K562 (cell line): ENCODE results near the gene ADCY4. TPM values are rescaled to one million over a fixed set of nuclear protein-coding genes. Genes with fewer than 3 reads are reported as not detected.
"Not testable (repeated sequence)": the region's sequence is repeated elsewhere in the genome, so short reads cannot be mapped to it uniquely, and the experiment has no call there.

ENCODE experiments used
- ATAC-seq: fragments of 200-7000 bp; cut with Tn5 transposase; 3 replicates; pipeline ENCODE4 v1.9.1; 2020; ENCODE audit warnings: moderate library complexity
- BruUV-seq: library from RNA; stranded (reverse); fragments of 400-500 nt; replicated peaks from 2 replicates; lab custom pipeline; 2021; lab: Mats Ljungman, UMichigan
- CTCF ChIA-PET: fragments of 300-600 bp; formaldehyde crosslinking; extraction: SDS; loops from one replicate; lab custom pipeline; 2021; ENCODE audit warnings: low intra/inter-chr PET ratio; lab: Yijun Ruan, JAX
- POLR2A ChIA-PET: fragments of 300-600, 350-650 bp; sonication (Branson Sonifier 250); formaldehyde crosslinking; extraction: SDS; loops from one replicate; lab custom pipeline; 2021; ENCODE audit warnings: antibody characterized with exemption, inconsistent platforms; lab: Yijun Ruan, JAX
- DNase-seq, 4 experiments: peaks; one replicate each; pipeline versions ENCODE4 v3.0.0 to v3.0.0-alpha.2; 2011 to 2018; ENCODE audit warnings: low spot score in 3 of 4, mixed read lengths in 3 of 4; ENCODE audit errors: extremely low read depth in 1 of 4
- FAIRE-seq: peaks from 2 replicates; lab custom pipeline; 2011; peaks lifted over from hg19 to GRCh38; lab: Jason Lieb, UNC
- H2AFZ ChIP-seq: 2 replicates; pipeline ENCODE4 v1.6.0; 2011; ENCODE audit warnings: low read depth, low read length, control low read depth, inconsistent platforms
- H3K27ac ChIP-seq: fragments of 200-600 bp; 3 replicates; pipeline ENCODE4 v1.8.0; 2011; ENCODE audit warnings: low read depth, mild to moderate bottlenecking, control low read depth, inconsistent platforms, low read length, moderate library complexity, mixed read lengths; ENCODE audit errors: extremely low read depth
- H3K27me3 ChIP-seq, 2 experiments: fragments of 300-600 bp in 1 of 2; 2 replicates in 1 of 2; 3 replicates in 1 of 2; pipeline versions ENCODE4 v1.6.0 to v1.8.0; 2011; ENCODE audit warnings: inconsistent platforms in 2 of 2, low read length in 2 of 2, mild to moderate bottlenecking in 1 of 2, mixed read lengths in 1 of 2, moderate library complexity in 1 of 2; ENCODE audit not compliant: control insufficient read depth in 2 of 2, insufficient read depth in 2 of 2
- H3K36me3 ChIP-seq: fragments of 300-600 bp; 3 replicates; pipeline ENCODE4 v1.8.0; 2011; ENCODE audit warnings: mild to moderate bottlenecking, low read length, inconsistent platforms; ENCODE audit not compliant: control insufficient read depth, insufficient read depth
- H3K4me1 ChIP-seq, 2 experiments: fragments of 200-600 bp in 1 of 2; replicated peaks in 1 of 2; 2 replicates in 1 of 2; 3 replicates in 1 of 2; pipeline versions ENCODE4 v1.5.1 to v1.8.0; 2011; ENCODE audit warnings: inconsistent platforms in 2 of 2, low read length in 2 of 2, mild to moderate bottlenecking in 1 of 2, mixed read lengths in 1 of 2, moderate library complexity in 1 of 2; ENCODE audit not compliant: control insufficient read depth in 2 of 2, insufficient read depth in 2 of 2
- H3K4me2 ChIP-seq: 2 replicates; pipeline ENCODE4 v1.6.1; 2011; ENCODE audit warnings: low read length, control low read depth, inconsistent platforms, mixed read lengths; ENCODE audit not compliant: insufficient read depth
- H3K4me3 ChIP-seq: fragments of 200-600 bp; sonication (generic), shearing (Covaris generic); 2 replicates; pipeline ENCODE4 v1.5.1; 2016; ENCODE audit warnings: control low read depth, inconsistent platforms
- H3K79me2 ChIP-seq: fragments of 200-600 bp; 3 replicates; pipeline ENCODE4 v1.8.0; 2011; ENCODE audit warnings: low read length, inconsistent platforms; ENCODE audit not compliant: control insufficient read depth, insufficient read depth
- H3K9ac ChIP-seq, 2 experiments: 2 replicates each; pipeline versions ENCODE4 v1.6.0 to v1.6.1; 2011; ENCODE audit warnings: low read depth in 2 of 2, low read length in 2 of 2, control low read depth in 1 of 2, inconsistent platforms in 1 of 2, mild to moderate bottlenecking in 1 of 2, mixed read lengths in 1 of 2; ENCODE audit not compliant: insufficient read depth in 1 of 2
- H3K9me1 ChIP-seq: one replicate; pipeline ENCODE4 v1.6.0; 2011; ENCODE audit warnings: inconsistent platforms, mild to moderate bottlenecking, low read length, moderate library complexity; ENCODE audit not compliant: control insufficient read depth, insufficient read depth
- H3K9me3 ChIP-seq: replicated peaks from 2 replicates; pipeline ENCODE4 v1.5.1; 2011; ENCODE audit warnings: low read depth, low read length, inconsistent platforms; ENCODE audit not compliant: control insufficient read depth, insufficient read depth
- H4K20me1 ChIP-seq: replicated peaks from 2 replicates; pipeline ENCODE4 v1.6.1; 2011; ENCODE audit warnings: low read length, inconsistent platforms, mixed read lengths; ENCODE audit not compliant: control insufficient read depth, insufficient read depth
- NFIC ChIP-seq: fragments of 450-650 bp; IDR thresholded peaks from 2 replicates; pipeline ENCODE4 v1.6.1; 2017; ENCODE audit warnings: mild to moderate bottlenecking, inconsistent platforms
- RNF2 ChIP-seq: sonication (generic); IDR thresholded peaks from 2 replicates; pipeline ENCODE4 v1.6.1; 2016
- WGBS: fragments of 100-300 bp; shearing (Covaris generic); methylation state at CpG from one replicate; pipeline ENCODE4 v1.1.6; 2016; ENCODE audit warnings: low coverage, mixed read lengths; ENCODE audit not compliant: insufficient coverage; ENCODE audit errors: missing lambda C conversion rate; 5-methylcytosine and 5-hydroxymethylcytosine counted together
- in situ Hi-C: fragments of 300-500 bp; cut with MboI; formaldehyde crosslinking; loops from 4 replicates; pipeline ENCODE4 v1.15.0; 2018; ENCODE audit warnings: inconsistent platforms, mixed read lengths
- intact Hi-C: fragments of 100-400 bp; cut with micrococcal nuclease; formaldehyde crosslinking; loops from 2 replicates; pipeline ENCODE4 v1.14.2; 2022
- polyA plus RNA-seq, 8 experiments: library from polyadenylated mRNA; depleted of rRNA in 4 of 8; stranded (reverse) in 5 of 8; unstranded in 3 of 8; fragments of >200 nt; fragmentation: Nextera tagmentation in 2 of 8; fragmentation: Illumina TruSeq in 1 of 8; extraction: Ambion mirVana in 2 of 8; extraction: Trizol in 1 of 8; gene quantifications; 2 replicates each; pipeline versions ENCODE4 v1.2.1 to v1.2.3, GENCODE V29; 2011 to 2014; ENCODE audit warnings: inconsistent platforms in 1 of 8, missing spikeins in 1 of 8
- total RNA-seq, 7 experiments: library from RNA; depleted of rRNA in 6 of 7; stranded (reverse); fragments of >200 nt in 6 of 7; fragmentation: Illumina TruSeq in 2 of 7; extraction: Trizol in 2 of 7; gene quantifications; 2 replicates each; pipeline versions ENCODE4 v1.2.1 to v1.2.3, GENCODE V29; 2011 to 2021; ENCODE audit warnings: low replicate concordance in 1 of 7

ADCY4 gene
- total and polyA plus RNA-seq, 9 of the 15 experiments (the other 6 are each of a cell fraction or from before 2014, with no cell fraction given) = 0.04 to 0.31 (median 0.15) TPM; not detected in 2

DNA sequence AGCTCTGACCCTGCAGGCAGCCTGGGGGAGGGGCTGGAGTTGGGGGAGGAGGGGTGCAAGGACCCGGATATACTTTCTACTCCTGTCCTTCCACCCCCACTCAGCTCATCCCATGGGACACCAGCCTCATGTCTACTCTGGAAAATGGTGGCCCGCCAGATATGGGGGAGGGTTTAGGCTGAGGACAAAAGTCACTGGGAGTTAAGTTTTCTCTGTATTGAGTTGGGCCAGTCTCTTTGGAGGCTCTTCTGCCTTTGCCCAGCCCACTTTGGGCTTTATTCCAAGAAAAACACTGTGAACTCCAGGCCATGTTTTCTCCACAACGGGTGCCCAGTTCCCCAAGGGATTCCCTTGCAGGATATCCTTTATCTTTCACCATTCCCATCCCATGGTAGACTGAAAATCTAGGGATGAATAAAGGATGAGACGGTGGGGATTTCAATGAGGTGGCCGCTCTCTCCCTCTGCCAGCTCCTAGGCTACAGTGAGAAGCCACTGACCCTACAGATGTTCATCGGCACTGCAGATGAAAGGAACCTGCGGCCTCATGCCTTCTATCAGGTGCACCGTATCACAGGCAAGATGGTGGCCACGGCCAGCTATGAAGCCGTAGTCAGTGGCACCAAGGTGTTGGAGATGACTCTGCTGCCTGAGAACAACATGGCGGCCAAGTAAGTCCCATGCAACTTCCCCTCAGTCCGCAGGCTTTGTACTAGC, 38.0 kb upstream of the ADCY4 start:
- no peak overlapping the region for H3K4me3 ChIP-seq
- H3K36me3 ChIP-seq = no peaks in the 10 kb centered on the region
- no peaks in the 10 kb centered on the region for H4K20me1 ChIP-seq
- H3K9ac ChIP-seq = no peak overlapping the region
- no TSS peak for BruUV-seq
- H3K4me2 ChIP-seq = no peak overlapping the region
- in situ Hi-C loops (no loop called here), intact Hi-C loops (no loop called here)
- peaks cover 13 to 42% of the 10 kb centered on the region in 2 experiments for H3K4me1 ChIP-seq
- TF ChIP-seq RNF2 = no peak
- TF ChIP-seq NFIC = peak; percentile 30; the same call in 1 of the 2 replicates
- ChIA-PET POLR2A (no interaction called here), CTCF (no interaction called here)
- 47% methylated on average over 7 of the region's 12 CpGs for WGBS
- no peak overlapping the region for H3K27ac ChIP-seq
- no peaks in the 10 kb centered on the region for H3K9me1 ChIP-seq
- DNase-seq (no peak), ATAC-seq (no peak), FAIRE-seq (no peak)
- no peaks in the 10 kb centered on the region for H3K79me2 ChIP-seq
- no peaks in the 10 kb centered on the region for H3K27me3 ChIP-seq
- no peaks in the 10 kb centered on the region for H3K9me3 ChIP-seq
- no peak overlapping the region; the same call in 1 of the 2 replicates for H2AFZ ChIP-seq

- H3K9me1 ChIP-seq, H3K9ac ChIP-seq, H3K79me2 ChIP-seq, H3K9me3 ChIP-seq, intact Hi-C loops, H2AFZ ChIP-seq, H3K36me3 ChIP-seq, in situ Hi-C loops, H3K4me3 ChIP-seq, DNase-seq, FAIRE-seq, CTCF ChIA-PET, H4K20me1 ChIP-seq, H3K27me3 ChIP-seq, BruUV-seq, H3K4me2 ChIP-seq, H3K27ac ChIP-seq, ATAC-seq: not testable (repeated sequence)
- POLR2A ChIA-PET = interaction anchor here (1.2 kb wide), 1 partner anchor 58 kb away, joined by 3 read pairs; the partner anchor contains the start of genes CBLN3 and KHNYN
- 44% methylated on average over 3 of the region's 3 CpGs for WGBS
- peaks cover 9 to 42% of the 10 kb centered on the region in 2 experiments; a peak in 4 of 5 replicates for H3K4me1 ChIP-seq
These were observed 36.7 kb upstream of the ADCY4 start for GRCh38 chr14:24371605-24372004.
